ENCODE measurements around the gene FKBP10. TPM values are rescaled to one million over a fixed set of nuclear protein-coding genes. Genes with fewer than 3 reads are reported as not detected.

The FKBP10 gene
- total RNA-seq, 1 experiment from 2014 or later: 30.0 TPM

DNA sequence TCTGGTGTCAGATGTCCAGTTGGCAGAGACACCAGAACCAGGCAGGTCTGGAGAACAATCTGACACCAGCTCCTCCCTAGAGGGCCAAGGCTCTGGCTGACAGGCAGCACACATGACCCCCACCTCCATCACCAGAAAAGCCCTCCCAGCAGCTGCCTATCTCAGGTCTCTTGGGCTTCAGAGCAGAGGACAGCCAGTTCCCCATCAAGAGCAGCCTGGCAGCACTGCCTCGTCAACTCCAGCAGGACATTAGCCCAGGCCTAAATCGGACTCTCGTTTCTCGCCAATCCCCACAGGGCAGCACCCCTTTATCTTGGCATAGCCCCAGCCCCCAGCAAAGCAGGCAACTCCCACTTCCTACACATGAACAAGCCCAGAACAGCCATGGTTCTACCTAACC lies 30.7 kb upstream of the FKBP10 start:
- Histone ChIP-seq H3K36me3 (ENCODE audit: insufficient read depth, low read length, poor library complexity, severe bottlenecking) (no peaks in the 10 kb centered on the region), H3K27me3 (replicated peaks; ENCODE audit: insufficient read depth, low read depth, low read length, poor library complexity) (no peaks in the 10 kb centered on the region), H3K27ac (ENCODE audit: low read depth, low read length, poor library complexity, severe bottlenecking) (no peak overlapping the region), H3K4me1 (ENCODE audit: insufficient read depth, low read length, poor library complexity, severe bottlenecking) (peaks cover 12% of the 10 kb centered on the region), H3K9me3 (ENCODE audit: low read depth, low read length, poor library complexity, severe bottlenecking) (no peaks in the 10 kb centered on the region), H3K4me3 (ENCODE audit: low read depth, low read length, poor library complexity, severe bottlenecking) (no peak overlapping the region)
- POLR2A ChIA-PET (ENCODE audit: low non-redundant PET): no interaction called here
- TF ChIP-seq EZH2 (IDR thresholded peaks at IDR 0.05; ENCODE audit: borderline replicate concordance, low read depth, low read length, poor library complexity, severe bottlenecking): no peak
- TF ChIP-seq, protein P1, sequence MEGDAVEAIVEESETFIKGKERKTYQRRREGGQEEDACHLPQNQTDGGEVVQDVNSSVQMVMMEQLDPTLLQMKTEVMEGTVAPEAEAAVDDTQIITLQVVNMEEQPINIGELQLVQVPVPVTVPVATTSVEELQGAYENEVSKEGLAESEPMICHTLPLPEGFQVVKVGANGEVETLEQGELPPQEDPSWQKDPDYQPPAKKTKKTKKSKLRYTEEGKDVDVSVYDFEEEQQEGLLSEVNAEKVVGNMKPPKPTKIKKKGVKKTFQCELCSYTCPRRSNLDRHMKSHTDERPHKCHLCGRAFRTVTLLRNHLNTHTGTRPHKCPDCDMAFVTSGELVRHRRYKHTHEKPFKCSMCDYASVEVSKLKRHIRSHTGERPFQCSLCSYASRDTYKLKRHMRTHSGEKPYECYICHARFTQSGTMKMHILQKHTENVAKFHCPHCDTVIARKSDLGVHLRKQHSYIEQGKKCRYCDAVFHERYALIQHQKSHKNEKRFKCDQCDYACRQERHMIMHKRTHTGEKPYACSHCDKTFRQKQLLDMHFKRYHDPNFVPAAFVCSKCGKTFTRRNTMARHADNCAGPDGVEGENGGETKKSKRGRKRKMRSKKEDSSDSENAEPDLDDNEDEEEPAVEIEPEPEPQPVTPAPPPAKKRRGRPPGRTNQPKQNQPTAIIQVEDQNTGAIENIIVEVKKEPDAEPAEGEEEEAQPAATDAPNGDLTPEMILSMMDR (conservative IDR thresholded peaks at IDR 0.05; ENCODE audit: low read depth, low read length): no peak
- intact Hi-C loops (cut with micrococcal nuclease; ENCODE audit: unreplicated experiment): no loop called here
- BruUV-seq (replicated peaks): no TSS peak
- CTCF ChIA-PET: no interaction called here
- DNase-seq (ENCODE audit: low spot score): no peak

- no TSS peak for BruUV-seq (replicated peaks)
- POLR2A ChIA-PET (ENCODE audit: low non-redundant PET): no interaction called here
- intact Hi-C loops (cut with micrococcal nuclease; ENCODE audit: unreplicated experiment): no loop called here
These were observed 28.5 kb upstream of the FKBP10 start for GRCh38 chr17:41784207-41784744.

GRCh38 chr17:41785091-41785858 lies 27.5 kb upstream of the FKBP10 start:
- DNase-seq (ENCODE audit: low spot score): peak; percentile 51
- Histone ChIP-seq H3K27ac (ENCODE audit: low read depth, low read length, poor library complexity, severe bottlenecking) (peak overlapping the region; percentile 72), H3K4me1 (ENCODE audit: insufficient read depth, low read length, poor library complexity, severe bottlenecking) (peaks cover 12% of the 10 kb centered on the region), H3K27me3 (replicated peaks; ENCODE audit: insufficient read depth, low read depth, low read length, poor library complexity) (no peaks in the 10 kb centered on the region), H3K4me3 (ENCODE audit: low read depth, low read length, poor library complexity, severe bottlenecking) (peak overlapping the region; percentile 59), H3K36me3 (ENCODE audit: insufficient read depth, low read length, poor library complexity, severe bottlenecking) (no peaks in the 10 kb centered on the region), H3K9me3 (ENCODE audit: low read depth, low read length, poor library complexity, severe bottlenecking) (no peaks in the 10 kb centered on the region)
- intact Hi-C loops (cut with micrococcal nuclease; ENCODE audit: unreplicated experiment): no loop called here
- BruUV-seq (replicated peaks): TSS peak; percentile 41
- POLR2A ChIA-PET (ENCODE audit: low non-redundant PET): no interaction called here
- CTCF ChIA-PET: no interaction called here
- TF ChIP-seq, protein P1 (conservative IDR thresholded peaks at IDR 0.05; ENCODE audit: low read depth, low read length): no peak
- no peak for TF ChIP-seq EZH2 (IDR thresholded peaks at IDR 0.05; ENCODE audit: borderline replicate concordance, low read depth, low read length, poor library complexity, severe bottlenecking)

More at GRCh38 chr17:41784207-41784744, 28.5 kb upstream of the FKBP10 start:
- DNase-seq (ENCODE audit: low spot score): peak; percentile 18
- TF ChIP-seq EZH2 (IDR thresholded peaks at IDR 0.05; ENCODE audit: borderline replicate concordance, low read depth, low read length, poor library complexity, severe bottlenecking): no peak
- TF ChIP-seq, protein P1 (conservative IDR thresholded peaks at IDR 0.05; ENCODE audit: low read depth, low read length): no peak
- no peaks in the 10 kb centered on the region for H3K27me3 ChIP-seq (replicated peaks; ENCODE audit: insufficient read depth, low read depth, low read length, poor library complexity)
- peak overlapping the region; percentile 59 for H3K4me3 ChIP-seq (ENCODE audit: low read depth, low read length, poor library complexity, severe bottlenecking)
- H3K27ac ChIP-seq (ENCODE audit: low read depth, low read length, poor library complexity, severe bottlenecking): peak overlapping the region; percentile 72
- no peaks in the 10 kb centered on the region for H3K9me3 ChIP-seq (ENCODE audit: low read depth, low read length, poor library complexity, severe bottlenecking)
- no peaks in the 10 kb centered on the region for H3K36me3 ChIP-seq (ENCODE audit: insufficient read depth, low read length, poor library complexity, severe bottlenecking)
- H3K4me1 ChIP-seq (ENCODE audit: insufficient read depth, low read length, poor library complexity, severe bottlenecking): peaks cover 12% of the 10 kb centered on the region
- CTCF ChIA-PET: no interaction called here

Data from A673 (cell line).